Astrocyte (in vitro differentiated cells and primary cell): Measurements from ENCODE around the gene ATP8B4. TPM values are rescaled to one million over a fixed set of nuclear protein-coding genes. Genes with fewer than 3 reads are reported as not detected.
A peak's percentile ranks its signal among the peaks of the same experiment; 100 is the strongest.

Source experiments
- DNase-seq: peaks from one replicate; pipeline ENCODE4 v3.0.0-alpha.2; 2010; ENCODE audit warnings: low read depth
- FAIRE-seq: peaks from 2 replicates; lab custom pipeline; 2011; peaks lifted over from hg19 to GRCh38; lab: Jason Lieb, UNC
- H2AFZ ChIP-seq: 2 replicates; pipeline ENCODE4 v1.6.0; 2012; ENCODE audit warnings: low read depth, low read length, inconsistent platforms
- H3K27ac ChIP-seq: 2 replicates; pipeline ENCODE4 v1.5.1; 2011; ENCODE audit warnings: low read depth, low read length, inconsistent platforms
- H3K27me3 ChIP-seq: 2 replicates; pipeline ENCODE4 v1.6.0; 2011; ENCODE audit warnings: low read length, inconsistent platforms; ENCODE audit not compliant: insufficient read depth
- H3K36me3 ChIP-seq: 2 replicates; pipeline ENCODE4 v1.5.1; 2011; ENCODE audit warnings: low read length, inconsistent platforms; ENCODE audit not compliant: insufficient read depth
- H3K4me1 ChIP-seq: 2 replicates; pipeline ENCODE4 v1.5.1; 2011; ENCODE audit warnings: low read length, inconsistent platforms; ENCODE audit not compliant: insufficient read depth
- H3K4me2 ChIP-seq: 2 replicates; pipeline ENCODE4 v1.6.0; 2012; ENCODE audit warnings: low read length, inconsistent platforms
- H3K4me3 ChIP-seq: 2 replicates; pipeline ENCODE4 v1.5.1; 2011; ENCODE audit warnings: low read depth, mild to moderate bottlenecking, low read length, inconsistent platforms; ENCODE audit not compliant: insufficient read depth
- H3K79me2 ChIP-seq: 2 replicates; pipeline ENCODE4 v1.6.0; 2012; ENCODE audit warnings: mild to moderate bottlenecking, low read length, inconsistent platforms; ENCODE audit not compliant: insufficient read depth
- H3K9ac ChIP-seq: 2 replicates; pipeline ENCODE4 v1.6.0; 2012; ENCODE audit warnings: mild to moderate bottlenecking, low read length, inconsistent platforms
- H3K9me3 ChIP-seq: 2 replicates; pipeline ENCODE4 v1.5.1; 2012; ENCODE audit warnings: low read depth, mild to moderate bottlenecking, low read length, inconsistent platforms; ENCODE audit not compliant: insufficient read depth
- H4K20me1 ChIP-seq: 2 replicates; pipeline ENCODE4 v1.6.0; 2012; ENCODE audit warnings: low read length, inconsistent platforms; ENCODE audit not compliant: insufficient read depth
- H3K27ac Mint-ChIP-seq: one replicate; pipeline ENCODE4 v1.8.0; 2021; ENCODE audit warnings: mild to moderate bottlenecking, mixed read lengths; ENCODE audit not compliant: unreplicated experiment
- H3K27me3 Mint-ChIP-seq: one replicate; pipeline ENCODE4 v1.8.0; 2021; ENCODE audit warnings: low read depth, mixed read lengths; ENCODE audit not compliant: unreplicated experiment
- H3K36me3 Mint-ChIP-seq: one replicate; pipeline ENCODE4 v1.8.0; 2021; ENCODE audit warnings: low read depth, mixed read lengths; ENCODE audit not compliant: unreplicated experiment
- H3K4me1 Mint-ChIP-seq: one replicate; pipeline ENCODE4 v1.8.0; 2021; ENCODE audit warnings: low read depth, mixed read lengths; ENCODE audit not compliant: unreplicated experiment
- H3K4me3 Mint-ChIP-seq: one replicate; pipeline ENCODE4 v1.8.0; 2021; ENCODE audit warnings: mild to moderate bottlenecking, moderate library complexity, mixed read lengths; ENCODE audit not compliant: unreplicated experiment
- H3K9me3 Mint-ChIP-seq: one replicate; pipeline ENCODE4 v1.8.0; 2021; ENCODE audit warnings: mild to moderate bottlenecking, mixed read lengths; ENCODE audit not compliant: unreplicated experiment
- CTCF ChIP-seq: IDR thresholded peaks from 2 replicates; pipeline ENCODE4 v1.5.1; 2011; ENCODE audit warnings: low read depth, mild to moderate bottlenecking, inconsistent platforms, low read length, moderate library complexity; ENCODE audit not compliant: insufficient read depth
- EZH2 ChIP-seq: IDR thresholded peaks from 2 replicates; pipeline ENCODE4 v1.6.1; 2012; ENCODE audit warnings: mild to moderate bottlenecking, low read length, inconsistent platforms; ENCODE audit not compliant: insufficient read depth
- total RNA-seq: library from RNA; stranded (reverse); gene quantifications from 2 replicates; pipeline ENCODE4 v1.2.1, GENCODE V29; 2021

ATP8B4 gene
- total RNA-seq, 1 donor from 2014 or later: 0.23 TPM

DNA sequence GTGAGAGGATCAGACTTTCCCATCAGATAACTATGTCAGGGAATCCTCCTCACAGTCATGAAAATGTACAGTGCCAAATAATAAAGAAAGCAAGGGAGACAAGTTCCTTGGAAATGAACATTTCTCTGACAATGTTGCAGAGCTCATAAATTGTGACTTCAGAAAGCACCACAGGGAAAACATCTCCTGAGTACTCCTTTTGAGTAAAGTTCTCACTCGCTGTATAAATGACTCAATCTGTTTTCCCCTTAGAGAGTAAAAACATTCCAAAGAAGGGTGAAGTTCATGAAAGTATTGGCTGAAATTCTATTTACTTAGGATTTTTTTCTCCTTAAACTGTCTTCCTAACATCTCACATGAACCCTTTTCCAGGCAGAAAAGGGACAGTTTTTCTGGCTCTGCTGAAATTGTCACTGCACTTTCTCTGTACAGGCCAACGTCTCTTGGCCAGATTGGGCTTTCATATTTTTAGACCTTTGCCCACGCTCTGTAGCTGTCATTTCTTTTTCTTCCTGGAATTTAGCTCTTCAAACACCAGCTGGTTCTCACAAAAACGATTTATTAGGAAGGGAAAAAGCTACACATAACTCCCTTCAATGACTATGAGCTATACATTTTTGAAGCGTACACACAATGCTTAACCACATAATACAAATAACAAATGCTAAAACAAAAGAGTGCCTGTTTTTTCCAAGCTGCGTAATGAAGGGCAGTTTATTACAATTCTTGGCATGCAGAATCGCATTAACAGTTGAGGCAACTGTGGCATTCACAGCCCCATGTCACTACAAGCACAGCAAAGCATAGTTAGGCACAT, 216.1 kb downstream of the ATP8B4 start:
- DNase-seq: peak; percentile 66
- Histone ChIP-seq H3K9me3 (no peaks in the 10 kb centered on the region), H3K27me3 (no peaks in the 10 kb centered on the region), H4K20me1 (no peaks in the 10 kb centered on the region), H3K4me3 (no peak overlapping the region), H2AFZ (no peak overlapping the region), H3K9ac (peak overlapping the region; percentile 50), H3K36me3 (no peaks in the 10 kb centered on the region), H3K4me2 (peak overlapping the region; percentile 44), H3K27ac (peak overlapping the region; percentile 33), H3K4me1 (peaks cover 8% of the 10 kb centered on the region), H3K79me2 (no peaks in the 10 kb centered on the region)
- no peak for TF ChIP-seq EZH2
- TF ChIP-seq CTCF: no peak
- Mint-ChIP-seq H3K27me3 (no peaks in the 10 kb centered on the region), H3K4me1 (peaks cover 29% of the 10 kb centered on the region), H3K27ac (peak overlapping the region; percentile 27), H3K9me3 (no peaks in the 10 kb centered on the region), H3K36me3 (no peaks in the 10 kb centered on the region), H3K4me3 (no peak overlapping the region)
- FAIRE-seq: peak; percentile 62

DNA sequence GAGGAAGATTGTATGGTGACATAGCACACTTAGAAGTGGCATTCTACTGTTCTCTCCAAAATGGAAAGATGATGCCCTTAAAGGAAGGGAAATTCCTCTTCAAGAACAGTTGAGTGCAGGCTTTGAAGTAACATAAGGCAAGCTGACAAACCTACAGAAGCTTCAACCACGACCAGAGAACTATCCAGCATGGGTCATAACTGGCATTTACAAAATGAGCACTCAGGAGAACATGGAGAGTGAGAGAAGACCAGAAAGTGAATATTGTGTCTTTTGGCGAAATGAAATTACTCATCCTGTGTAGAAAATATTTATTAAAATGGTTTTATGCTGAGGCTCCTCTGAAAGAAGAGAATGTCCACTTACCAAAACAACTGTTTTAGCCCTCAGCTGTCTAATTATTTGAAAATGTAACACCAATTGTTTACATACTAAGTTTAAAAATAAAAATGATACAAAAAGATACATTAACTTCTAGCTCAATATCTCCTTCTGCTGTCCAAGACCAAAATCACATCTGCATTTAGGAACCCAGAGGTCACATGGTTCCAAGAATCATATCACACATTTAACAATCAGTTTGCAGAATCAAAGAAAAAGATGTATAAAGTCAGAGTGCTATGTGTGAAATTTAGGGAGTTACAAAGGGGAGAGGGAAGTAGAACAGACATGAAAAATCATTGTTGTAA, 216.9 kb downstream of the ATP8B4 start:
- Mint-ChIP-seq H3K4me1 (peaks cover 29% of the 10 kb centered on the region), H3K9me3 (no peaks in the 10 kb centered on the region), H3K36me3 (no peaks in the 10 kb centered on the region), H3K27ac (no peak overlapping the region), H3K4me3 (no peak overlapping the region), H3K27me3 (no peaks in the 10 kb centered on the region)
- no peaks in the 10 kb centered on the region for H3K36me3 ChIP-seq
- no peaks in the 10 kb centered on the region for H3K9me3 ChIP-seq
- H3K4me2 ChIP-seq: peak overlapping the region; percentile 44
- H3K79me2 ChIP-seq: no peaks in the 10 kb centered on the region
- H3K27me3 ChIP-seq: no peaks in the 10 kb centered on the region
- peaks cover 8% of the 10 kb centered on the region for H3K4me1 ChIP-seq
- TF ChIP-seq EZH2: no peak
- peak; percentile 37 for TF ChIP-seq CTCF
- DNase-seq (peak; percentile 32), FAIRE-seq (peak; percentile 52)
- no peak overlapping the region for H2AFZ ChIP-seq
- peak overlapping the region; percentile 33 for H3K27ac ChIP-seq
- no peaks in the 10 kb centered on the region for H4K20me1 ChIP-seq
- peak overlapping the region; percentile 50 for H3K9ac ChIP-seq
- H3K4me3 ChIP-seq: no peak overlapping the region
